Left renal cortex interstitium (tissue), 4 donors: Measurements from ENCODE around the gene NEDD4. TPM values are rescaled to one million over a fixed set of nuclear protein-coding genes. Genes with fewer than 3 reads are reported as not detected.
"Not testable (repeated sequence)": the region's sequence is repeated elsewhere in the genome, so short reads cannot be mapped to it uniquely, and the experiment has no call there.

Experiments
- DNase-seq, 4 donors: peaks; one replicate each; pipeline ENCODE4 v3.0.0-alpha.2; 2013; ENCODE audit warnings: low read depth in 4 of 4, low spot score in 2 of 4, missing footprints in 1 of 4
- polyA plus RNA-seq, 4 donors: library from polyadenylated mRNA; unstranded; fragments of 120-200 nt; gene quantifications; one replicate each; pipeline ENCODE4 v1.2.1, GENCODE V29; 2013; ENCODE audit not compliant: insufficient read length in 4 of 4

Gene NEDD4
- polyA plus RNA-seq, 4 donors = 14.7 to 16.0 (median 15.4) TPM

DNA sequence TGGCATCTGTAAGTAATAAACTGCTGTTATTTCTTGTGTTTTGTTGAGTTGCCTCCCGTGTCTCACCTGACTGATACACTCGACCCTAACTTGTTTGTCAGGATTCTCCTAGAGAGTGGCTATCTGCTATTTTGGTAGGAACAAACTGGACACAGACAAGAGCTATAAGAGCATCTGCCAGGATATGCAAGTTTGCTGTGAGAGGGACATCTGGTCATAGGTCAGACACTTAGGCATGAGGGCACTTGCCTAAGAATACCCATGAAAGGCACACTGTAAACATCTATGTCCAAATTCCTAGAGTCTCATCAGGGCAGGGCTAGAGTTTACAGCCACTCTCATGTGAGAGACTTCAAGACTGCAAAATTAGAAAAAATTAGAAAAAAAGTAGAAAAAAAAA lies 32.5 kb downstream of the NEDD4 start:
- no peak for DNase-seq

DNA sequence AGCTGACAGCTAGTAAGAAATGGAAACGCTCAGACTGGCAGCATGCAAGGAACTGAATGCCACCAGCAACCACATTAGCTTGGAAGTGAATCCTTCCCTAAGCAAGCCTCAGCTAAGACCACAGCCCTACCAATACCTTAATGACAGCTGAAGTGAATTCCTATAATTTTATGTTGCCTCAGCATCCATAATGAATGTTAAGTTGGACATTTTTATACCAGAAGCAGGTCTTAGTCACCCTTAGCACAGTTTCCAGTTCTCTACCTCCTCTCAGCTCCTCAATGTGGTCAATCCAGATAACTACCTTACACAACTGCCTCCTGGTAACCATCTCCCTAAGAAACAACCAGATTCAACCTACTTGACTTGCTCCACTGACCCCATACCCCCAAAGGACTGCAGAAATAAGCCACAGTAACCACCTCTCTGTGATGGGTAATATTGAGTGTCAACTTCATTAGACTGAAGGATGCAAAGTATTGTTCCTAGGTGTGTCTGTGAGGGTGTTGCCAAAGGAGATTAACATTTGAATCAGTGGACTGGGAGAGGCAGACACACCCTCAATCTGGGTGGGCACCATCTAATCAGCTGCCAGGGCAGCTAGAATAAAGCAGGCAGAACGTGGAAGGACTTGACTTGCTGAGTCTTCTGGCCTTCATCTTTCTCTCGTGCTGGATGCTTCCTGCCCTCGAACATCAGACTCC lies 33.5 kb downstream of the NEDD4 start:
- DNase-seq = no peak

DNA sequence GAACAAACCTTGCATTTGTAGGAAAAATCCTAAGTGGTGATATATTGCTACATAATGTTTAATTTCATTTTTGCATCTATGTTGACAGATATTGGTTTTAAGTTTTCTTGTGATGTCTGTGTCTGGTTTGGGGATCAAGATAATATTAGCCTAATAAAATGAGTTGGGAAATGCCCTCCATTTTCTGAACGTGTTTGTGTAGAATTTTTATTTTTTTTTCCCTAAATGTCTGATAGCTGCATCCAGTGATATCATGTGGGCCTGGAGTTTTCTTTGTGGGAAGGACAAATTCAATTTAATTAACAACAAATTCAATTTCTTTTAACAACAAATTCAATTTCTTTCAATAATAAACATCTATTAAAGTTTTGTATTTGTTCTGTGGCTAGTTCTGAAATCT lies 35.1 kb downstream of the NEDD4 start:
- no peak for DNase-seq

DNA sequence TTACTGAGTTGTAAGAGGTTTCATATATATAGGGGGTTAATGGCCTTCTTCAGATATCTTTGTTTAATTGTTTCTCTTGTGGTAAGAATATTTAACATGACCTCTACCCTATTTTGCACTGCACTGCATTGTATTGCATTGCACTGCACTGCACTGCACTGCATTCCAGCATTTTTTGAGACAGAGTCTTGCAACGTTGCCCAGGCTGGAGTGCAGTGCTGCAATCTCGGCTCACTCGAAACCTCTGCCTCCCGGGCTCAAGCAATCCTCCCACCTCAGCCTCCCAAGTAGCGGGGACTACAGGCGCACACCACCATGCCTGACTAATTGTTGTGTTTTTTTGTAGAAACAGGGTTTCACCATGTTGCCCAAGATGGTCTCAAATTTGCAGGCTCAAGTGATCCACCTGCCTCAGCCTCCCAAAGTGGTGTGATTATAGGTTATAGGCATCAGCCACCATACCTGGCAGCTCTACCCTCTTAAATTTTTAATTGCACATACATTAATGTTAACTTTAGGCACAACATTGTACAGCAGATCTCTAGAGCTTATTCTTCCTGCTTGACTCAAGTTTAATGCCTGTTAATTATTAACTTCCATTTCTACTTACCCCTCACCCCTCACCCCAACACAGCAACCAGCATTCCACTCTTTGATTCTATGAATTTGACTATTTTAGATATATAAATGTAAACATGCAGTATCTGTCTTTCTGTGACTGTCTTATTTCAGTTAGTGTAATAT lies 38.4 kb downstream of the NEDD4 start:
- DNase-seq = no peak

DNA sequence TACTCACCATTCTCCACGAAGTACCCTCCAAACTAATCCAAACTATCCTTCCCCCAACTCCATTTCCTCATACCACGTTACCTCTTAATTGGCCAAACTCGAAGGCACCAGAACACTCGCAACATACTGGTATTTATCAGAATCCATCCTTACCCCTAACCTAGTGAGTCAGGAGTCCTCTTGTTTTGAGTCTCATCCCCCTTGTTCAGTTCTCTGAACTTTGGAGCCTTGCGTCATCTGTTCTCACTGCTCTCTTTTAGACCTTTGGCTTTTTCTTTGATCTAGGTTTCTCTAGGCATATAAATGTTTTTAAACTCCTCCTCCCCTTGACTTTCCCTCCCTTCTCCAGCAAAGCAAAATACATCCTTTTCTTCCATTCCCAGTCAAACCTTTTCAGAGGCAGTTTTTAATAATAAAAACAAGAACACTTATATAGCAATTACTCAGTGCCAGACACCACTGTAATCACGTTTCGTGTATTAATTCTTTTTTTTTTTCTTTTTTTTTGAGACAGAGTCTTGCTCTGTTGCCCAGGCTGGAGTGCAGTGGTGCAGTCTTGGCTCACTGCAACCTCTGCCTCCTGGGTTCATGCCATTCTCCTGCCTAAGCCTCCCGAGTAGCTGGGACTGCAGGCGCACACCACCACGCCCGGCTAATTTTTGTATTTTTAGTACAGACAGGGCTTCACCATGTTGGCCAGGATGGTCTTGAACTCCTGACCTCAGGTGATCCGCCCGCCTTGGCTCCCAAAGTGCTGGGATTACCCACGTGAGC lies 40.7 kb downstream of the NEDD4 start:
- DNase-seq = not testable (repeated sequence)

DNA sequence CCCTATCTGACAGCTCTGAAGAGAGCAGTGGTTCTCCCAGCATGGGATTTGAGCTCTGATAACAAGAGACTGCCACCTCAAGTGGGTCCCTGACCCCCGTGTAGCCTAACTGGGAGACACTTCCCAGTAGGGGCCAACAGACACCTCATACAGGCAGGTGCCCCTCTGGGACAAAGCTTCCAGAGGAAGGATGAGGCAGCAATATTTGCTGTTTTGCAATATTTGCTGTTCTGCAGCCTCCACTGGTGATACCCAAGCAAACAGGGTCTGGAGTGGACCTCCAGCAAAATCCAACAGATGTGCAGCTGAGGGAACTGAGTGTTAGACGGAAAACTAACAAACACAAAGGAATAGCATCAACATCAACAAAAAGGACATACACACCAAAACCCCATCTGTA lies 48.8 kb downstream of the NEDD4 start:
- not testable (repeated sequence) for DNase-seq

DNA sequence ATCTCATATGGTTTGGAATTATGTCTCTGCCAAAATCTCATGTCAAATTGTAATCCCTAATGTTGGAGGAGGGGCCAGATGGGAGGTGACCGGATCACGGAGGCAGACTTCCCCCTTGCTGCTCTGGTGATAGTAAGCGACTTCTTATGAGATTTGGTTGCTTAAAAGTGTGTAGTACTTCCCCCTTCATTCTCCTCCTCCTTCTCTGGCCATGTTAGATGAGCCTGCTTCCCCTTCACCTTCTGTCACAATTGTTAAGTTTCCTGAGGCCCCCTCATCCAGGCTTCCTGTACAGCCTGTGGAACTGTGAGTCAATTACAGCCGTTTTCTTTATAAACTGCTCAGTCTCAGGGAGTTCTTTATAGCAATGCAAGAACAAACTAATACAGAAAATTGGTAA lies 51.1 kb downstream of the NEDD4 start:
- no peak for DNase-seq

DNA sequence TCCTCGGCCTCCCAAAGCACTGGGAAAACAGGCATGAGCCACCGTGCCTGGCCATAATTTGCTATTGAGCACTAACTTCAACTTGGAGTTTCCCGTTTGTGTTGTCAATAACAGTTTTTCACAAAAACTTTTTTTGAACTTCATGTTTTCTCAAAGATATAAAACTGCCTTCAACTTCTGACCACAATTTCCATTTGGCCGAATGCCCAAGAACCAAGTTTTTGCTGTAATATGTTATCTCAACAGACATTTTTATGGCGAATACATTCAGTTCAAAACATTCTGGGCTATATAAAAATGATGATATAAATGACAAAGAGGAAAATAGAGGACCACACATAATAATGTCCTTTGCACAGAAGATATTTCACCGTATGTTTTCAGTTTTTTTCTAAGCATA lies 56.4 kb downstream of the NEDD4 start:
- DNase-seq = peak in 2 of 4 donors; percentile 32 to 38

DNA sequence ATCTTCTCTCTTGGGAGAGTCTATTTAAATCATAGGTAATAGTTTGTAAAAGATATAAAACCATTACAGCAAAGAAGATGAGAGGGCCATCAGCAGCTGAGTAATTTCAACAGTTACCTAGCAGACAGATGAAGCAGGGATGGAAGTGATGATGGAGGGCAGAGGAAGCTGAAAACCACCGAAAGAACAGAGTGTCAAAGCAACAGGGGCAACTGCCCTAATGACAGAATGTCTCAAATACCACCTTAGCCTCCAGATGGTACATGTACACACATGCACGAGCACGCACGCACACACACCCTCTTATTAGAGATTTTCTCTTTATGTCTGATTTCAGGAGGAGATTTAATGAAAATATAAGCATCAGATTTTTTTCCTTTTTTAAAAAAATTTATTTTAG lies 64.5 kb downstream of the NEDD4 start:
- no peak for DNase-seq

DNA sequence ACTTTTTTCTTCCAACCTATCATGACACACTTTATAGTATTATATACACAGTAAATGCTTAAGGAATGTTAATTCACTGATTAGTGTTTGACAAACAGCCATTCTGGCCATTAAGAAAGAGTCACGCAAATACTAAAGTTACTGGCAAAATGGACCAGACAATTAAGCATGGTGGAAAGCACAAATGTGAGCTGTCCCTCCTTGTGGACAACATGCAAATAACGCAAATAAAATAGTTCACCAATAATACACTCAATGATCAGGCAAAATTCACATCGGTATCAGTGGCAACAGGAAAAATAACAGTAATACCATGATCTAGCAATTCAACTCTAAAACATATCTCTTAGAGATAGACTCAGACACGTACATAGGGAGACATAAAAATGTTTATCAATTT lies 71.7 kb downstream of the NEDD4 start:
- DNase-seq = no peak

DNA sequence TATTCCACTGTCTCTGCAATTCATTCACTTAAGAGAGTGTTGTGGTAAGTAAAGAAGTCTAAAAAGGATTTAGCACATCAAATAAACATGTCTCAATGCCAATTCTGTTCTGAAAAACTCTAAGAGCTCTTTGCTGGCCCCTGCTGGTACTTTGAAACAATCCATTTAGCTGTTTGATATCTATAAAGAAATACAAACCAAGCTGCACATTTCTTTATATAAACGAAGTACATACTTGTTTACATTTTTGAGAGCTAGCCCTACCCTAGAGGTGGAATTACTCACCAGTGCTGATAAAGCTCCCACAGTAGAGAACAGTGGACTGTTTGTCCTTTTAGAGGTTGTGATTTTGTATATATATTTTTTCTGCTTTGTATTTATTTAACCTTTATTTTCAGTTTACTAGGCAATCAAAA lies 75.5 kb downstream of the NEDD4 start:
- DNase-seq = no peak

DNA sequence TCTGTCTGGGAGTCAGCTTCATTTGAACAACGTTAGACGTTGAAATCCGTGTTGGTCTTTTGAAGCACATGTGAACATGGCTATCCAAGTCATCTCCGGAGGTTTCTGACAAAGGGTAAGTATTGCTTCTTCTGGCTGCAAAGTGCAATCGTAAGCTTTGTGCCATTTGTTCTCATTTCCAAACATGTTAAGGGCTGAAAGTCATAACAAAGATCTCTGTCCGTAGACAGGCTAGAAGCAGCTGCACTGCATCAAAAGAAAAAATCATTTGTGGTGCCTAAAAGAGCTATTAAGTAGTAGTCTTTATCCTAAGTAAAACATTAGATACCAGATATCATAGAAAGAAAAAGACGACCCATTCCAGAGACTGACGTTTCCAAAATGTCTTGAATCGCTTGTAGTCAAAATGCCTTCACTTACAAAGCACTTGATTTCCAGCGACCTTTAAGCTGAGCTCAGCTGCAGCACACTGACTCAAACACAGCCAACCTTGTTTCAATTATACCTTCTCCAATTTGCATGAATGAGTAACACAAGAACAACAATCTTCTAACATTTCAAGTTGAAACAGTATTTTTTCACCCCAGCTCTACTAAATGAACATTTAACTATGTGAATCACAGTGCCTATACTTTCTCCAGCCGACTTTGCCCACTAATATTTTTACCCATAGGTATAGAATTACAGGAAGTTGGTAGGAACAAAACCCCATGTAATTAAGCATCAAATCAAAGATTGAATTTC lies 76.6 kb downstream of the NEDD4 start:
- DNase-seq = no peak

DNA sequence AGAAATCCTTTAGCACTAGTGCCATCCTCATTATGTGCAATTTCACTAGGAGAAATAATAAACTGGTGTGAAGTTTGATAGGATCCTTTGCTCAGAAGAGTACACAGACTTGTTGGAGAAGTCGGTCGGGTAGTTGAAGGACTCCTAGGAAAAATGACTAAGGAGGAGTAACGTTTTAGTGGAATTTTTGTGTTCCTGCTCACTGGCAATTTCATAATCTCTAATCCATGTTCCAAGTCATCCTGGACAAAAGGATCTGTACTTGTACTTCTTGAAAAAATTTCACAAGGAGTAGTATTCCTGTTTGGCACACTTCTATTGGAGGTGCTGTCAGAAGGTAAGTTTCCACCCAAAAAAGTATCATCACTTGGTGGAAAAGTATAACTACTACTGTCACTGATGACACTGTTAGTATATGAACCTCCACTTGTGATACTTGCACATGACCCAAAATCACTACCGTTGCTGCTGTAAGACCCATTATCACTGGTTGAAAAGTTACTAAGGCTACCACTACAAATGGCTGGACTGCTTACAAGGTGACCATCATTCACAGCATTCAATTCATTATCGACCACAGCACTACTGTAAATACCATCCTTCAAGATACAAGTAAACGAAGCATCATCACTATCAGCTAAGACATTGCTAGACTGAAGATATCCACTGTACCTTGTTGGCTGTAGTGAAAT lies 77.4 kb downstream of the NEDD4 start:
- DNase-seq = no peak

DNA sequence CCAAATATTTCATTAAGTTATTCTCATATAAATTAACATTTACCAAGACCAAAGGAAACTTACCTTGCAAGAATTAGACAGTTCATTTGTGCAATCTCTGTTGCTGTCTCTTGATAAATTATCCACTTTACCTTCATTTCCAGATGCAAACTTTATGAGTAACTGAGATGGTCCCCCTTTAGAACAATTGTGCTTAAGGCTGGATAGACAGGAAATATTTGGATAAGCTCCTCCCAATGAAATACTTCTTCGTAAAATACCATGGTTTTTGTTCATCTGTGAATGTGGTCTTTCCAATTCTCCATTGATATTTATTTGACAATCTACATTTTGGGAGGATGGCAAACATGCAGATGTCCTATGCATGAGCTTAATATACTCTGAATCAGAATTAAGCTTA lies 78.2 kb downstream of the NEDD4 start:
- DNase-seq = no peak

DNA sequence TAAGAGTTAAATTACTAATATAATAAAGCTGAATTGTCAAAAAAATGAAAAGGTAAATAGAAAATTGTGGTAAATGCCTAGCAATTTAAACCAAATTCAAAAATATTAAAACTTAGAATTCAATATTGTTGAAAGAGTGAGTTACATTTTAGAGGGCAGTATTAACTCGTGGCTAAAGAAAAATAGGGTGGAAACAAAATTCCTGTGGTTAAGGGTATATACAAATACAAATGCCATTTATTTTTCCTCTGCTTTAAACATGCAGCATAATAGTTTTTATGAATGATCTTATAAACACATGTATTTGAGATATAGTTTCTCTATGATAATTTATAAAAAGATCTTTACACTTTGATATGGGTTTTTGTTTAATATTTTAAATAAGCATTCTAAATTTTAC lies 79.0 kb downstream of the NEDD4 start:
- DNase-seq = no peak

DNA sequence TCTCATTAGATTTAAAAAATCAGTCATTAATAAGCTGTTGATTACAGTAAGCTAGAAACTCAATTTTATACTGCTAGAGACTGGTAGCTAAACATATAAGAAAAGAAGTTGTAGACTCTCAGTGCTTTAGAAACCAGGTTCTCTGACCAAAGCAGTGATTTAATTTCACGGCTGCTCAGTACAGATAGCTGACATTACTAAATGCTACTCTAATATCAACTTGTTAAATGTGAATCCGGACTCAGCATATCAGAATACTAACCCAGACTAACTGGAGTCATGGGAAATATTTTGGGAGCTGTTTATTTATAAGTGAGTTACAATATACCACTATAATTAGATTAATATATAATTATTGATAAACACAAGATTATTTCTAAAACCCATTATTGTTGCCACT lies 80.4 kb downstream of the NEDD4 start:
- DNase-seq = no peak

DNA sequence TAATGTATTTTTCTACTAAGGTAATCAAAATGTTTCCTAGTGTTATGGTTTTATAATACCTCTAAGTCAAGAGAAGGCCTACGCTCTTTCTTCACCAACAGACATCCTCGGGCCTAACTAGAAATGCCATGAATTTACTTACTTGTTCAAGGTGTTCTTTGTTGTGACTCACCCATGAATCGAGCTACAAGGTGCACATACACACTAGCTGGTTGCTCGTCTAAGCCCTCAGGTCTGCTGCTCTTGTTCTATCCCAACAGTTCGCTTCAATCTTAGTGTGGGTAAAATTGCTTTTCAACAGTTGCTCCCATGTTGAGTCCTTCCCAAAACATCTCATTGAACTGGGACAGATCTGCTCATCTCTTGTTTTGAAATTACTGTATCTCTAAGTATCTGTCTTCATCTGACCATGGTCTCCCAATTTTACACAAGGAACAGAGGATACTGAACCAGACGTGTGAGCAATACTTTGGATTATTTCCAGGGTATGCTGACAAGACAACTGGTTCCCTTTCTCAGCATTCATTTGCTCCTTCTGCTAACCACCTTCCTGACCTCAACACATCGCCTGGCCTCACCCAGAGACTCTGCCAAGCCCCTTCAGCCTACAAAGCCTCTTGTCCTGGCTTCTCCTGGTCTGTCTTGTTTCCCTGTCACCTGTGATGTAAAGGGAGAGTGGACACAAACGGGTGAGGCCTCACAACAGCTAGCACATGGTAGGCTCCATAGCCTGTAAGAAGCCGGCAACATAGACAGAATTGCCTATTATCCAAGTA lies 84.2 kb downstream of the NEDD4 start:
- no peak for DNase-seq

DNA sequence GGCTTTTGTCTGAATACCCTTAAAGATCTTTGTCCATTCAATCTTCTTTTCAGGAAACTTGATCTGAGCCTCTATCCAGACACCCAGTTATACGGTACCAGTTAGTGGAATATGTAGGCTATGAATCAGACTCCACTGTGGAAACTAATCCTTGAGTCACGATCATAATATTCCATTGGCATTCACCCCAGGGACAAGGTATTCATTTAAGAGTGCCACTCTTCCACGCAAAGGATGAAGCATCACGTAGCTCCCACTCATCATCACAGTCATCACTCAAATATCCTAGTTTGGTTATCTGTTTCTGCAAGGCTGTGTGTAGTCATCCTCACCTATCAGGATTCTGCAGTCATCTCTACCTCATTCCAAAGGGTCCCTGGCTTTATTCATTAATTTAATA lies 85.6 kb downstream of the NEDD4 start:
- no peak for DNase-seq

DNA sequence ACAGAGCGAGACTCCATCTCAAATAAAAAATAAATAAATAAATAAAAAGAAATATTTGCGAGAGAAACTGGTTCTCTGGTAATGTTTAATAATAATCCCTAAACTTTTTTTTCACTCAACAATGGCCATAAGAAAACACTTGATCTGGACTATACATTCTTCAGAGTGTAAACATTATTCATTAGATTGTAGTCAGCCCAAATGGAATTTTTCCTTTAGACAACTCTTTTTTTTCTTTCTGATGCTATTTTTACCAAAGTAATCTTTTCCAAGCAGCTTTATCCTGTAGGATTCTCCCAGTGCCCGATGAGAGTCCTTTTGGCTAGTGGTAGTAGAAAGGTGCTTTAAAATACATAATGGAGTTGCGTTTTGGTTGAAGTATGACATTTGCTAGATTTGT lies 90.4 kb downstream of the NEDD4 start:
- DNase-seq = no peak

DNA sequence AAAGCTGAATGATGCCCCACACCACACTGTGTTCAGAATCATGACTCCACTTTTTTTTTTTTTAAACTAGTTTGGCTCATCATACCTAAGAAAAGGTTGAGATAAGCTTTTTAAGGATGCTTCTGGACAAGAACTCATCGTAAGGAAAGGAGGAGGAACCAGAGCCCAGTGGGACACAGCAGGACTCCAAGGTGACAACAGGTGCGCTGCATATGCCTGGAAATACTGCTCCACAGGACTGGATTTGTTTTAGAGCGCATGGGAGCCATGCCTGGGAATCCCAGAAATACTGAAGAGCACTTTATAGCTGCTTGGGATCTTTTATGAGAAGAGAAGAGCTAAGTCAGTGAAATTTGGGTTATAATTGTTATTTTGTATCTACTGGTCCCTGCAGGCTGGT lies 93.4 kb downstream of the NEDD4 start:
- DNase-seq = no peak
